Lower leg skin (tissue), 3 donors: Measurements from ENCODE around the gene GPATCH1.
"Not testable (repeated sequence)": the region's sequence is repeated elsewhere in the genome, so short reads cannot be mapped to it uniquely, and the experiment has no call there.

ENCODE experiments used
- POLR2A ChIP-seq, 2 donors: fragments of 450-650 bp; IDR thresholded peaks; one replicate each; pipeline ENCODE4 v1.6.1; 2016 to 2017; ENCODE audit warnings: antibody characterized with exemption in 2 of 2, mild to moderate bottlenecking in 1 of 2, moderate library complexity in 1 of 2
- TF ChIP-seq, protein P1 (sequence below), 3 donors: fragments of 450-650 bp; IDR thresholded peaks; one replicate each; pipeline ENCODE4 v1.5.1; 2016; ENCODE audit warnings: antibody characterized with exemption in 3 of 3, mild to moderate bottlenecking in 3 of 3, moderate library complexity in 2 of 3

DNA sequence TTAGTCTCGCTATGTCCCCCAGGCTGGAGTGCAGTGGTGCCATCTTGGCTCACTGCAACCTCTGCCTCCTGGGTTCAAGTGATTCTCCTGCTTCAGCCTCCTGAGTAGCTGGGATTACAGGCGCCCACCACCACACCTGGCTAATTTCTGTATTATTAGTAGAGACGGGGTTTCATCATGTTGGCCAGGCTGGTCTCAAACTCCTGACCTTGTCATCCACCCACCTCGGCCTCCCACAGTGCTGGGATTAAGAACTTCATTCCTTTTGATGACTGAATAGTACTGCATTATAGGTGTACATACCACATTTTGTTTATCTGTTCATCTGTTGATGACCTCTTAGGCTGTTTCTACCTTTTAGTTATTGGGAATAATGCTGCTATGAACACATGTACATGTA is 71.6 kb downstream of the GPATCH1 start:
- TF ChIP-seq, protein P1, sequence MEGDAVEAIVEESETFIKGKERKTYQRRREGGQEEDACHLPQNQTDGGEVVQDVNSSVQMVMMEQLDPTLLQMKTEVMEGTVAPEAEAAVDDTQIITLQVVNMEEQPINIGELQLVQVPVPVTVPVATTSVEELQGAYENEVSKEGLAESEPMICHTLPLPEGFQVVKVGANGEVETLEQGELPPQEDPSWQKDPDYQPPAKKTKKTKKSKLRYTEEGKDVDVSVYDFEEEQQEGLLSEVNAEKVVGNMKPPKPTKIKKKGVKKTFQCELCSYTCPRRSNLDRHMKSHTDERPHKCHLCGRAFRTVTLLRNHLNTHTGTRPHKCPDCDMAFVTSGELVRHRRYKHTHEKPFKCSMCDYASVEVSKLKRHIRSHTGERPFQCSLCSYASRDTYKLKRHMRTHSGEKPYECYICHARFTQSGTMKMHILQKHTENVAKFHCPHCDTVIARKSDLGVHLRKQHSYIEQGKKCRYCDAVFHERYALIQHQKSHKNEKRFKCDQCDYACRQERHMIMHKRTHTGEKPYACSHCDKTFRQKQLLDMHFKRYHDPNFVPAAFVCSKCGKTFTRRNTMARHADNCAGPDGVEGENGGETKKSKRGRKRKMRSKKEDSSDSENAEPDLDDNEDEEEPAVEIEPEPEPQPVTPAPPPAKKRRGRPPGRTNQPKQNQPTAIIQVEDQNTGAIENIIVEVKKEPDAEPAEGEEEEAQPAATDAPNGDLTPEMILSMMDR (IDR thresholded peaks at IDR 0.05): not testable (repeated sequence)
- TF ChIP-seq POLR2A (IDR thresholded peaks at IDR 0.05): not testable (repeated sequence)
